GM20431 (cell line): Measurements from ENCODE around the gene CDHR2.

Experiments
- in situ Hi-C: fragments of 300-500 bp; cut with MseI, MboI; formaldehyde crosslinking; loops from one replicate; pipeline ENCODE4 v1.15.0; 2020; ENCODE audit warnings: low sequenced_read_pairs; ENCODE audit not compliant: unreplicated experiment

Gene CDHR2

GRCh38 chr5:176610435-176610773 lies 61.3 kb downstream of the CDHR2 start:
- in situ Hi-C loops, result no loop called here

DNA sequence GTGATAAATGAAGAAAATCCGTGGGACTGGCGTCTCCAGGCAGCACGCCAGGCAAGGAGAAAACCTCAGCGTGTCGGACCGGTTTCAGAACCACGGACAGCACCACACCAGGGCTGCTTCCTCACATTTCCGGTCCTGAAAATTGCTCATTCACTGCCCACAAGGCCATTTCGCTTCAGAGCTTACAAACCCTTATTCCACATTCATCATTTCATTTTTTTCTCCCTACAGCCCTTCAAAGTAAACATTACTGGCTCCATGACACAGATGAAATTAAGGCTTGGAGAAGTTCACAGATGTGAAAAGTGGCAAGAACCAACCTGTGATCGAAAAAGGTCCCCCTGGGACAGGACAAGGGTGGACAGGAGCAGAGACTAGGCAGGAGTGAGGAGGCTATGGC lies 62.3 kb downstream of the CDHR2 start:
- in situ Hi-C loops, result no loop called here

DNA sequence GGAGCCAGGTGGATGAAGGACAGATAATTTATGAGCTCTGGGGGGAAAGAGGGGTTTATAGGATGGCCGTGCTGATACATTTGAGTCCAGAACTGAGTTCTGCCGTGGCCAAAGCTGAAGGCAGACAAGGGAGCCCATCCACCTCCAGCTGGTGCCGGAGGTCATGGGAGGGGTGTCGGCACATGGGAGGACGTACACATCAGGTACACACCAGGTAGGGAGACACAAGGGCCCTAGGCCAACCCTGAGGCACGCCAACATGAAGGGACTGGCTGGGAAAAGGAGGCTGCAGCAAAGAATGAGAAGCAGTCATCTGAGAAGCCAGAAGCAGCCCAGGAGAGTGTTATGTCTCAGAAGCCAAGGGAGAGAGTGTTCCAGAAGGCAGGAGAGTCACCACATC lies 62.9 kb downstream of the CDHR2 start:
- in situ Hi-C loops, result no loop called here

DNA sequence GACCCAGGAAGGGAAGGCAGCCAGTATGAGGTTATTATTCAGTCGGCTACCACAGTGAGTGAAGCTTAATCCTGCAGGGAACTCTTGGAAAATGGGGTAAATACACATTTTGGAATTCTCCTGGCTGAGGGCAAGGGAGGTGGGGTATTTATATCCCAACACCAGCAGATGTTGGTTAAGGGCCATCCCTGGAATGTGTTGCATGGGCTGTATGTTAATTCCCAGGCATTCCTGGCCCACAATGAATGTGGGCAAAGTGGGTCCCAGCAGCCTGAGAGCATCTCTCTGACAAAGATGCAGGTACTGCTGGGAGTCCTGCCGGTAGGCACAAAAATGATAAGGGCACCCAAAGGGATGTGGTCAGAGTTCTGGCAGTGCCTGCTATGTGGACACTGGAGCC lies 63.7 kb downstream of the CDHR2 start:
- in situ Hi-C loops, result no loop called here

- in situ Hi-C loops, result no loop called here
Observed at GRCh38 chr5:176614805-176615478, 65.8 kb downstream of the CDHR2 start.

DNA sequence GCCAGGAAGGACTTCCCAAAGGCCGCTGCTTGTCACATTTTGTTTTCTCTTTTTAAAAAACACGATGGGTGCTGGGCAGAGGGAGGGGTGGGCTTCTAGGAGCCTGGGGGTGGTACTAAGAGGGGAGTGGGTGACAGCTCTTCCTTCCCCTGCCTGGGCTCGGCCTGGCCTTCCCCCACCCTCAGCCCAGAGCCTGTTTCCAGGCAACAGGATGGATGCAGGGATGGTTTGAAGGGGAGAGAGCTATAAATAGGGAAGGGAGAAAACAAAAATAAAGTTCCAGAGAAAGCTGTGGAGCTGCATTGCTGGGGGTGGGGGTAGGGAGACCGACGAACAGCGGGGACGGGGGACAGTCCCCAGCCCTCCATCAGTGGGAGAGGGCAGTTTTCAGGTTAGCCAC lies 67.4 kb downstream of the CDHR2 start:
- in situ Hi-C loops, result no loop called here

- in situ Hi-C loops, result no loop called here
Observed at GRCh38 chr5:176618783-176619182, 69.6 kb downstream of the CDHR2 start.

- in situ Hi-C loops, result no loop called here
Observed at GRCh38 chr5:176619203-176619568, 70.0 kb downstream of the CDHR2 start.

DNA sequence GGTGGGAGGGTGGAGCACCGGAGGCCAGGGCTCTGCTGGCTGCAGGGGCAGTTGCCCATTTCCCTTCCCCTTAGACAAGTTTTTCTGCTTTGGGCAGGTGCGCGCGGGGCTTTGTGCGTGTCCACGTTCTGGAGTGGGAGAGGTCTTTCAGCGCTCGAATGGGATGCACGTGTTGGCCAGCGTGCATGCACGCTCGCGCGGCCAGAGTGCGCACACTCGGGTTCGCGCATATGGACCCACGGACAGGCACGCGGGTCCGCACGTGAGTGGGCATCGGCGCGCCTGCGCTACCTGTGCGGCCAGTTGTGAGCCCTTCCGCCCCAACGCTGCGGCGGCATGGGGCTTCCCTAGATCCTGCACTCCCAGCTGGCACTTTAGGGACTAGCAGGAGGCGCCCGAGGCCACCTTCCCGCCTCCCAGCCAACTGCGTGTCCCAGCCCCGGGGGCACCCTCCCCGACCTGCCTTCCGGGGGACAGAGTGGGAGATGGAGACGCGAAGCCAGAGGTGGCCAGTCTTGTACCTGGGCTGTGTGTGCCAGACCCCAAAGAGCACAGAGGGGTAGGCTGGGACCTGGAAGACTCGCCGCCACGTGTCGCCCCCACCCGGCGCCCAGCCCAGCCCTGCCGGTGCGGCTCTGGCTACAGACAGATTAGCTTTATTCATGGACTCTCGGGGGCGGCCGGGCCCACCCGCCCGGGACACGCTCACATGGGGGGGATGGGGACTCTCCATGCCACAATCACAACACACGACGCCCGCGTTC lies 70.6 kb downstream of the CDHR2 start:
- in situ Hi-C loops, result no loop called here

- in situ Hi-C loops, result no loop called here
Observed at GRCh38 chr5:176620333-176620981, 71.3 kb downstream of the CDHR2 start.

- in situ Hi-C loops, result no loop called here
Observed at GRCh38 chr5:176621661-176622079, 72.5 kb downstream of the CDHR2 start.

- in situ Hi-C loops, result no loop called here
Observed at GRCh38 chr5:176624142-176624541, 75.0 kb downstream of the CDHR2 start.

DNA sequence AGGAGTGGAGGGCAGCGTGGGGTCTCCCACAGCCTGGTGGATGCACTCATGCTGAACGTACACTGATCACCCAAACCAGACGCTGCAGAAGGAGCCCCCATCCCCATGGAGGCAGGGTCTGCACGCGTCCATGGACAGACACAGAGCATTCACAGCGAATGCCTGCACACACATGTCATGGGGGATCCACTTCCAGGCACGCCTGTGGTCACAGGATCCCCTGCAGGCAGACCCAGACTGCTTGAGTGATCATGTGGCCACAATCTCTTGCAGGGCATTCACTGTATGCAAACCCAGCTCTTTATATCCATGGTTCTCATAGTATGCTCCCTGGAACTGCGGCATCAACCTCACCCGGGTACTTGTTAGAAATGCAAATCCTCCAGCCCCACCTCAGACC lies 75.8 kb downstream of the CDHR2 start:
- in situ Hi-C loops, result no loop called here

- in situ Hi-C loops, result no loop called here
Observed at GRCh38 chr5:176625512-176625911, 76.4 kb downstream of the CDHR2 start.

GRCh38 chr5:176625966-176626875 lies 77.1 kb downstream of the CDHR2 start:
- in situ Hi-C loops, result no loop called here

GRCh38 chr5:176626876-176627236 lies 77.7 kb downstream of the CDHR2 start:
- in situ Hi-C loops, result no loop called here

DNA sequence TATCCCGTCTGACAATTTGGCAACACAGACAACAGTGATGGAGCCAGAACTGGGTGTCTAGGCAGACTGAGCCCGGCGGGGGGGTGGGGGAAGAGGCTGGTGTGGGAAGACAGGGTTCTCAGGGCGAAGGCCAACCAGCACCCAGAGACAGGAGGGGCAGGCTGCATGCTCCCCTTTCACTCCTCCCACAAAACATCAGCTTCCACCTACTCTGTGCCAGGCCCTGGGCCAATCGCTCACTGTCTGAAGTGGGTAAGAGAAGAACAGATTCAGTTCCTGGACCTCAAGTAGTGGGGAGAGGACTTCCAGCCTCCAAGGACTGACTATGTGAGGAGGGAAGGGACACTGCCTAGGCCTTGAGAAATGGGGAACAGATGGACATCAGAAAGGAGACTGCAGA lies 78.4 kb downstream of the CDHR2 start:
- in situ Hi-C loops, result no loop called here

DNA sequence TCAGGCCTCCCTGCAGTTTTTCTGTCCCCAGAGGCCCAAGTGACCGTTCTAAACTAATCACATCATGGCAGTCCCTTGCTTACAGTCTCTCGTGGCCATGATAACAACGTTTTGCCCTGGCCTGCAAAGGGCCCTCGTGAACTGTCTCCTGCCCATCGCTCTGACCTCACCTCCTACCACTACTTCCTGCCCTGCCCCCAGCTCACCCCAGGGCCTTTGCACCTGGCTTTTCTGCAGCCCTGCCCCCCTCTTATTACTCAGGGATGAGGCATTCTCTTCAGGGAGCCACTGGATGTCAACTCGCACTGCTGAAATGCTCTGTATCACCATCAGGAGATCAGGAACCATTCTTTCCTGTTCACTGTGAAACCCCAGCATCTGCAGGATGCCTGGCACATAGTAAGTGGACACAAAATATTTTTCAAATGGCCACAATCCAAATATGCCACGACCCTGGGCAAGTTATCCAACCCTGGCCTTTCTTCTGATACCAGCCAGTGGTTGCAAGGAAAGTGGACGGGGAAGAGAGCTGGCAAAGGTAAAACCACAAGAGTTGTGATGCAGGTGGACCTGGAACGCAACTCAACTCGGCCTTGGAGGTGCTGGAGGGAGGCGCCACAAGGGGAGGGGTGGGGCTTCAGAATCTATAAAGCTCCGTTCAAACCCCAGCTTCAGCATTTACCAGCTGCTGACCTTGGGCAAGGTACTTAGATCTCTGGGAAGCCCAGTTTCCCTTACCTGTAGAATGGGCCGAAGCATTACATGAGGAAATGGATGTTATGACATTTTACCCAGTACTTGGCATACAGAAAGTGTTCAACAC lies 79.5 kb downstream of the CDHR2 start:
- in situ Hi-C loops, result no loop called here

- in situ Hi-C loops, result no loop called here
Observed at GRCh38 chr5:176629317-176629852, 80.2 kb downstream of the CDHR2 start.
